Measurements from ENCODE around the gene SKOR1. TPM values are rescaled to one million over a fixed set of nuclear protein-coding genes. Genes with fewer than 3 reads are reported as not detected.

SKOR1 gene
- total RNA-seq, 1 donor: 0.36 TPM

DNA sequence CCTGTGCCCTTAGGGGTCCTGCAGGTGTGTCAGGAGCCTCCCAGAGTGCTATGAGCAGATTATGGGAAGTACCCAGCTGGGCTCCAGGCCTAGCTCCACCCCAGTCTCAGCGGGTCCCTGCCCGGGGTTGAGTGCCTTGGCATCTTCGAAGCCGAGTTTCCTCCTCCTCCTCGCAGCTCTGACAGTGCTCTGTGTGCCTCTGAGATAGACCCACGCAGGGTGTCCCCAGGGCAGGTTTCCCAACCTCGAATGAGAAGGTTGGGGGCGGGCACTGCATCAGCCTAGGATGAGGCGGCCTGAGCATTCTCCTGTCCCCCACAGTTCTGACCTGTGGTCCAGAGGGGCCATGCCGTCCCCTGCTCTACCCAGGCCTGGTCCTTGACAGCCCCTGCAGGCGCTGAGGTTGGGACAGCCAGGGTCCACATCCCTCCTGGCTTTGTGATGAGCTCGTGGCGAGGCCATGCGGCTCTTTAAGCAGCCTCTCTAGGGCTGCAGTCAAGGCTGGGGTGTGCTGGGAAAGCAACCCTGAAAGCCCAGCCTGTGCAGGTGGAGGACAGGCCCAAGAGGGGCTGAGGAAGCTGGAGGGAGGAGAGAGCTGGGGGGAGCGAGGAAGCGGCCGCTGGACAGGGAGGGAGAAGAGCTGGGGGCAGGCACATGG lies 20.2 kb upstream of the SKOR1 start:
- Histone ChIP-seq H3K36me3 (ENCODE audit: insufficient read depth, low read length) (no peaks in the 10 kb centered on the region), H3K27me3 (ENCODE audit: insufficient read depth, low read length) (no peaks in the 10 kb centered on the region), H3K27ac (ENCODE audit: low read depth, low read length) (no peak overlapping the region), H3K4me3 (ENCODE audit: insufficient read depth, low read length) (no peak overlapping the region), H3K4me1 (ENCODE audit: insufficient read depth, low read length) (no peaks in the 10 kb centered on the region), H3K9me3 (ENCODE audit: low read depth, low read length) (no peaks in the 10 kb centered on the region), H2AFZ (ENCODE audit: low read length) (no peak overlapping the region), H4K20me1 (ENCODE audit: insufficient read depth, low read length) (no peaks in the 10 kb centered on the region), H3K79me2 (ENCODE audit: insufficient read depth, low read length) (no peaks in the 10 kb centered on the region), H3K4me2 (ENCODE audit: insufficient read depth, low read length) (no peak overlapping the region)
- TF ChIP-seq, protein P1, sequence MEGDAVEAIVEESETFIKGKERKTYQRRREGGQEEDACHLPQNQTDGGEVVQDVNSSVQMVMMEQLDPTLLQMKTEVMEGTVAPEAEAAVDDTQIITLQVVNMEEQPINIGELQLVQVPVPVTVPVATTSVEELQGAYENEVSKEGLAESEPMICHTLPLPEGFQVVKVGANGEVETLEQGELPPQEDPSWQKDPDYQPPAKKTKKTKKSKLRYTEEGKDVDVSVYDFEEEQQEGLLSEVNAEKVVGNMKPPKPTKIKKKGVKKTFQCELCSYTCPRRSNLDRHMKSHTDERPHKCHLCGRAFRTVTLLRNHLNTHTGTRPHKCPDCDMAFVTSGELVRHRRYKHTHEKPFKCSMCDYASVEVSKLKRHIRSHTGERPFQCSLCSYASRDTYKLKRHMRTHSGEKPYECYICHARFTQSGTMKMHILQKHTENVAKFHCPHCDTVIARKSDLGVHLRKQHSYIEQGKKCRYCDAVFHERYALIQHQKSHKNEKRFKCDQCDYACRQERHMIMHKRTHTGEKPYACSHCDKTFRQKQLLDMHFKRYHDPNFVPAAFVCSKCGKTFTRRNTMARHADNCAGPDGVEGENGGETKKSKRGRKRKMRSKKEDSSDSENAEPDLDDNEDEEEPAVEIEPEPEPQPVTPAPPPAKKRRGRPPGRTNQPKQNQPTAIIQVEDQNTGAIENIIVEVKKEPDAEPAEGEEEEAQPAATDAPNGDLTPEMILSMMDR (IDR thresholded peaks at IDR 0.05; ENCODE audit: extremely low read depth, low read depth, low read length): no peak
- no peak for DNase-seq (ENCODE audit: insufficient read length, low spot score, missing footprints)

DNA sequence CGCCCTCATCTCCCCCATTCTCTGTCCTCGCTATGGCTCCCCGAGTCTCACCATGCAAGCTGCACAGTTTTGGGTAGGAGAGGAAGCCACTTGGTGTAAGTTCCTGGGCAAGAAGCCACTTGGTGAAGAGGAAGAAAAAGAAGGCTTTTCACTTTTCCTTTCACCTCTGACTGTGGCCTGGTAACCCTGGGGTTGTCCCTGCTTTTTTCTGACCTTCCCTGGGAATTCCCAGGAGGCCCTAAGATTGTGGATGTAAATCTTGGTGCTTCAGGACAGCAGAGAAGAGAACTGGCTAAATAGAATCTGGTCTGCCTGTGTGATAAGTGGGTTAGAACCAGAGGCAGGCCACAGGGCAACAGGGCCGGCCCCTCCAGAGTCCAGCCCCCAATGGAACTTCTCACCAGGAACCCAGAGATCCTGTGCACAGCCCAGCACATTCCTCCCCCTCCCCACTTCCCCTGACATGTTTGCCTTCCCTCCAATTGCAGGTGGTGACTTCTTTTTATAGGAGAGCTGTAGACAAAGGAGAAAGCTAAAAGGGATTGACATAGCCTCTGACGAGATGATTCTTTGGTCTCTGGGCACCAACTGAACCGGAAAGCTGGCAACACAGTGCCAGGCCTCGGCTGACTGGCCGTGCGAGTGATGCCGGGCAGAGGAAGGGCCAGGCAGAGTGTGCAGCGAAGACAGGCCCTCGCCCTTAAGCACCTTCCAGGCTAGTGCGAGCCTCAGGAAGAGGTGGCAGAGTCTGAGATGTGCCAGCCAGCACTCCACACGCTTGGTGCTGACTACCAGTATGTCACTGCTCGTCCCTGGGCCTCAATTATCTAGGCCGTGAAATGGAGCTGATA lies 19.4 kb upstream of the SKOR1 start:
- no peaks in the 10 kb centered on the region for H3K36me3 ChIP-seq (ENCODE audit: insufficient read depth, low read length)

DNA sequence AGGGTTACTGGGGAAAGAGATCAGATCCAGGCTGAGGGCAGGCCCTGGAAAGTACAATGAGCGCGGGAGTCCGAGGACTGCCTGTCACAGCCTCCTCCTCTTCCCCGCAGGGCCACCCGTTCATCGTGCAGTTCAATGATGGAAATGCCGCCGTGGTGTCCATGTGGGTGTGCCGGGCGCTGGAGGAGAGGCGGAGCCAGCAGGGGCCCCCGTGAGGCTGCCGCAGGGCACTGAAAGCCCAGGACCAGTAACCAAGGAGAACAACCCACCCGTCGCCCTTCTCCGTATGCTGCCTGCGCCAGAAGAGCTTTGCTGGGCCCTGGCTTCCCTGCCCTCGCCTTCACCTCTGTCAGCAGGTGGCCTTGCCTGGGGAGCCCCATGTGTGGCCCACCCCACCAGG lies 18.8 kb upstream of the SKOR1 start:
- Histone ChIP-seq H4K20me1 (ENCODE audit: insufficient read depth, low read length) (no peaks in the 10 kb centered on the region), H3K4me1 (ENCODE audit: insufficient read depth, low read length) (no peaks in the 10 kb centered on the region), H3K27ac (ENCODE audit: low read depth, low read length) (no peak overlapping the region), H3K4me3 (ENCODE audit: insufficient read depth, low read length) (no peak overlapping the region), H3K9me3 (ENCODE audit: low read depth, low read length) (no peaks in the 10 kb centered on the region), H3K36me3 (ENCODE audit: insufficient read depth, low read length) (no peaks in the 10 kb centered on the region), H3K79me2 (ENCODE audit: insufficient read depth, low read length) (no peaks in the 10 kb centered on the region), H3K27me3 (ENCODE audit: insufficient read depth, low read length) (no peaks in the 10 kb centered on the region), H2AFZ (ENCODE audit: low read length) (no peak overlapping the region), H3K4me2 (ENCODE audit: insufficient read depth, low read length) (no peak overlapping the region)
- no peak for DNase-seq (ENCODE audit: insufficient read length, low spot score, missing footprints)
- TF ChIP-seq, protein P1 (IDR thresholded peaks at IDR 0.05; ENCODE audit: extremely low read depth, low read depth, low read length): no peak

More for the DNA sequence above, 19.4 kb upstream of the SKOR1 start:
- Histone ChIP-seq H2AFZ (ENCODE audit: low read length) (no peak overlapping the region), H3K27ac (ENCODE audit: low read depth, low read length) (no peak overlapping the region), H3K27me3 (ENCODE audit: insufficient read depth, low read length) (no peaks in the 10 kb centered on the region), H3K4me1 (ENCODE audit: insufficient read depth, low read length) (no peaks in the 10 kb centered on the region), H3K4me3 (ENCODE audit: insufficient read depth, low read length) (no peak overlapping the region), H3K4me2 (ENCODE audit: insufficient read depth, low read length) (no peak overlapping the region), H3K79me2 (ENCODE audit: insufficient read depth, low read length) (no peaks in the 10 kb centered on the region), H4K20me1 (ENCODE audit: insufficient read depth, low read length) (no peaks in the 10 kb centered on the region), H3K9me3 (ENCODE audit: low read depth, low read length) (no peaks in the 10 kb centered on the region)
- TF ChIP-seq, protein P1 (IDR thresholded peaks at IDR 0.05; ENCODE audit: extremely low read depth, low read depth, low read length): no peak
- DNase-seq (ENCODE audit: insufficient read length, low spot score, missing footprints): no peak

DNA sequence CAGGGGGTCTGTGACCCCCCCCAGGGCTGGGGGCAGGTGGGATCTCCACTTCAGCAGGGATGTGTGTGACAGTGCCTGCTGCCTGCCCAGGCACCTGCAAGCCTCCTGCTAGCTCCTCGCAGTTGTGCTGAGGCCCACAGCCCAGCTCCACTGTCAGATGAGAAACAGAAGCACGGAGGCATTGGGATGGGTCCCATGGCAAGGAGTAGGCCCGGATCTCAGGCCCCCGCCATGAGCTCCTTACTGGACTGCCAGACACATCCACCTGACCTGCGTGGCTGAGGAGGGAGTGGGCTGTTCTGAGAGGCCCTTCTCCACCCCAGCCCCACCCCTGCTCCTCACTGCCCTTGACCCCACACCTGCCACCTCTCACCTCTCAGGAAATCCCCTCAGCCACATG lies 18.2 kb upstream of the SKOR1 start:
- H3K9me3 ChIP-seq (ENCODE audit: low read depth, low read length): no peaks in the 10 kb centered on the region
- H3K27me3 ChIP-seq (ENCODE audit: insufficient read depth, low read length): peaks cover 5% of the 10 kb centered on the region
- no peak overlapping the region for H3K4me3 ChIP-seq (ENCODE audit: insufficient read depth, low read length)
- H2AFZ ChIP-seq (ENCODE audit: low read length): no peak overlapping the region
- no peaks in the 10 kb centered on the region for H4K20me1 ChIP-seq (ENCODE audit: insufficient read depth, low read length)
- H3K36me3 ChIP-seq (ENCODE audit: insufficient read depth, low read length): no peaks in the 10 kb centered on the region
- no peaks in the 10 kb centered on the region for H3K4me1 ChIP-seq (ENCODE audit: insufficient read depth, low read length)
- H3K4me2 ChIP-seq (ENCODE audit: insufficient read depth, low read length): no peak overlapping the region
- no peak overlapping the region for H3K27ac ChIP-seq (ENCODE audit: low read depth, low read length)
- DNase-seq (ENCODE audit: insufficient read length, low spot score, missing footprints): no peak
- no peaks in the 10 kb centered on the region for H3K79me2 ChIP-seq (ENCODE audit: insufficient read depth, low read length)
- TF ChIP-seq, protein P1 (IDR thresholded peaks at IDR 0.05; ENCODE audit: extremely low read depth, low read depth, low read length): no peak
